ENCODE measurements around the gene MGAT5.
A peak's percentile ranks its signal among the peaks of the same experiment; 100 is the strongest.

Gene MGAT5

DNA sequence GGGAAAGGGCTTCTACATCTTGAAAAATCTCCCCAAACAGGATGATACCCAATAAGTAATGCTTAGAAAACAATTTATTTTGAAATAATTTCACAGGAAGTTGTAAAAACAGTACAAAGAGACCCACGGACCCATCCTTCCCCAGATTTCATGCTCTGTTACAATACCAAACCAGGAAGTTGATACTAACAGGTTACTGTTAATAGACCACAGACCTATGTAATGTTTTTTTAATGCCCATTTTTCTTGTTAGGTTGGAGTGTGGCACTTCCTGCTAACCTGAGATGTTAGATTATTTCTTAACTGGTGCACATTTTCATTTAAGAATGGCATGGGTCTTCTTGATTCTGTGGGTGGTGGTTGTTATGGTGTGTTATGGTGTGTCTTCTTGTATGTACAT is 21.4 kb upstream of the MGAT5 start:
- DNase-seq = peak in 3 of 6 experiments; percentile 24 to 56 (median 36)

DNA sequence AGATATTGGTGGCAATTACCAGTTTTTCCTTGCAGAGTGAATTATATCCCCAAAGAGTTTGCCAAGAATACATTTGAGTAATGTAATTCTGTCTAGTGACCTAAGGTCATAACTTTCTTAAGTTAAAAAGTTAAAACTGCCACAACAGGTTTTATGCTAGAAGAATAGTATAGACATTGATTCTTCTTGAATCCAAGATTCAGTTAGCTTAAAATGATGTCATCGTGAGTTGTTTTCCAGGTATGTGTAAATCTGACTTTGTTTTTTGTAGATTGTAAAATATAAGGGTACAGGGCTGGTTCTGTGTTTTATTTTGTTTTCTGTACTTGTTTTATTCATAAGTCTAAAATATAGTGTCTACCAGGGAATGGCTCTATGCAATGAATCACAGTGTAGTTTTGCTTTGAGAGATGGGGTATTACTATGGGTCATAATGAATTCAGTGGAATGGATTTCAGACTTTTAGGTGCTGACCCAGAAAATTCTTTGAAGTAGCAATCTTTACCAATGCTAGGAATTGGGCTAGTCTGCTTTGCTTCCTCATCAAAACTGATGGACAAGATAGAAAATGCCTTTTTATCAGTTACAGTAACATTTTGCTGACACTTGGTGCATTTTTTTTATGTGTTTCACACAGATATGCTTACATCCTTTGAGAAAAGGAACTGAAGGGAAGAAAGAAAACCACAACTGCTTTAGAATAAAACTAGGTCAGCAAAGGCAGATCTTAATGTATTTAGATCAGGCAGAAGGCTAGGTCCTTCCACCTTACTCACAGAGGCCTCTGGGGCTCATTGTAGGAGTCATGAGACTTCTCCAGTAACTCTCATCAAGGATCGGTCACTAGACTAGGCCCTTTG is 20.8 kb upstream of the MGAT5 start:
- peak in 3 of 6 experiments; percentile 46 to 61 (median 61) for DNase-seq

GRCh38 chr2:134233728-134234136 is 20.1 kb upstream of the MGAT5 start:
- DNase-seq = no peak

- no peak for DNase-seq
These were observed 19.3 kb upstream of the MGAT5 start for GRCh38 chr2:134234535-134234934.

GRCh38 chr2:134235510-134236144 is 18.2 kb upstream of the MGAT5 start:
- no peak for DNase-seq

- DNase-seq = no peak
These were observed 15.5 kb upstream of the MGAT5 start for GRCh38 chr2:134238371-134238770.

DNA sequence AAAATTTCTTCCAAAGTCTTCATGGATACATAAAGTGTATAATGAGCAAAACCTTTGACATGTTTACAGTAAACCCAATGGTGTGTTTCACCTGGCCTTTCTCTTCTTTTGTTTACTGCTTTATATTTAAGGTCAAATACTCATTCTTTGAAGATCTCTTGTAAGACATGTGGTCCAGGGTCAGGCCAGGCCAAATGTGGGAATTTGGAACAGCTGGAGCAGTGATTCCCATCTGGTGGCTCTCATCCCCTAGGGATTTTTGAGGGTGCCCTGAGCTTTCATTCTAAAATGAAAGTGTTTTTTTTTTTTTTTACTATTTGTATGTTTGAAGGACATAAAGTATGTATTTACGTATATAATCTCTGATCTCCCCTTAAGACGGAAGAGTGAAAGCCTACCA is 13.8 kb upstream of the MGAT5 start:
- DNase-seq = no peak

- DNase-seq = no peak
These were observed 12.0 kb upstream of the MGAT5 start for GRCh38 chr2:134241911-134242310.

DNA sequence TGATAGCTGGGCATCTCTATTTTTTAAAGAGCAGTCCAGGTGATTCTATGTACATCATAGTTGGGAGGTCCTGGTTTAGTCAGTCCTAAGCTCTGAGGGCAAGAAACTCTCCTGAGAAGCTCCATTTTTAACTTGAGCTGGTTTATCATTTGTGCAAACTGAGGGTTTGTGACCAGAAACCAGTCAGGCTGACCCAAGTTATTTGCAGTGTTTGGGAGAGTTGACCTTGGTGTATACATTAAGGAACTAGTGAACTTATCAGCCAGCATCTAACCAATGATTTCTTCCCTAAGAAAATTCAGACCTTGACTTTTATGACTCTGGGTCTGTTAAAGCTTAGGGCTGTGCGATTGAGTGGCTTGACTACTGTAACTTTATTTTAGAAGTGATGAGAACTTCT is 10.6 kb upstream of the MGAT5 start:
- DNase-seq = no peak

GRCh38 chr2:134244086-134244485 is 9.8 kb upstream of the MGAT5 start:
- peak in 1 of 6 experiments; percentile 22 for DNase-seq

GRCh38 chr2:134244587-134244986 is 9.3 kb upstream of the MGAT5 start:
- no peak for DNase-seq

GRCh38 chr2:134245340-134245984 is 8.4 kb upstream of the MGAT5 start:
- DNase-seq = peak; percentile 39 to 71 (median 54)

GRCh38 chr2:134246154-134246874 is 7.6 kb upstream of the MGAT5 start:
- DNase-seq = no peak

DNA sequence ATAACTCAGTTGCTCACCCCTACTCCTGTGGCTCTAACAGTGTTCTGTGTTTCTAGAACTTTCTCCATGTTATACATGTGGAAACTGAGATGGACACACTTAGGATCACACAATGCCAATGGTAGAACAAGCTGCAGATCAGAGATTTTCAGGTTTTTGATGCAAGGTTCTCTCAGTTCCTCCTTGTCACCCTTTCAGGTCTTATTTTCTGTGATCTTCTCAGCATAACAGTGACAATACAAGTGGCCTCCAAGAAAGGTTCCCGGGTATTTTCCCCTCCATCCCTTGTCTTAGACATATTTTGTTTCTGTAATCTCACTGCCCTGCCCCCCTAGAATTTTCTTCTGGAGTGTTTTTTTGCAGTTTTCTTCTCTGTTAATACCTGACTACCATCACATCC is 6.2 kb upstream of the MGAT5 start:
- DNase-seq = no peak

- no peak for DNase-seq
These were observed 5.0 kb upstream of the MGAT5 start for GRCh38 chr2:134248913-134249312.

DNA sequence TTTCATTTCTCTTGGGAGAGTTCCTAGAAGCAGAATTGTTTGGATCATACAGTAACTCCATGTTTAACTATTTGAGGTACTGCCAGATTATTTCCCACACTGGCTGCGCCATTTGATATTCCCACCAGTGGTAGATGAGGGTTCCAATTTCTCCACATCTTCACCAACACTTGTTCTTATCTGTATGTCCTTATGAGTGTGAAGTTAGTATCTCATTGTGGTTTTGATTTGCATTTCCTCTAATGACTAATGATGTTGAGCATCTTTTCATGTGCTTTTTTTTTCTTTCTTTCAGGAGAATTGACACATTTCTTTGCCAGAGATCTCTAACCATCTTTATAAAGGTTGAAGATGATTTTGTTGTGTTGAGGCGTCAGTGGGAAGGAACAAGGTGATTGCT is 4.1 kb upstream of the MGAT5 start:
- no peak for DNase-seq

DNA sequence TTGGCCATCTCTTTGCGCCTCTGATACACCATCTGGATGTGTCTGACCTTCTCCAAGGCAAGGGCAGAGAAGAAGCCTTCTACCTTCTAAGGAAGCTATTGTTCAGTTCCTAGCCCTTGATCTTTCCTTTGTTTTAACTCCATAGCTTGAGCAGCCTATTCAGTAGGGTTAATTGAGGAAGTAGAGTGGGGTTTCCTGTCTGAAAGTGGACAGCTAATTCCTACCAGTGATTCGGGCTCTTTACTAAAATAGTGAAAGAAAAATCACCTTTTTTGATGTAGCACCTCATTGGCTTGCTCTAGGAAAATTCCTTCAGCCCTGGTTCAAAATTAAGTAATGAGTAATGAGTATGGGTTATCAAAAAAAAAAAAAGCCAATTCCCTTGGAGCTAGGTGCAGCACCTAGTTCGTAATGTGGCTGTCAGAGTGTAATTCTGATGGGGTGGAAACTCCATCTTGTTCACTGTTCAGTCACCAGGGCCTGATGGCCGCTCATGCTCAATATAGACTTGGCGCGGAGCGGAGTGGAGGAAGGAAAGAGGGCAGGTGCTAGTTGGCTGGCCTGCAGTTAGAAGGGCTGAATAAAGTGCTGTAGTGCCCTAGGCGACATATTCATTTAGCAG is 2.9 kb upstream of the MGAT5 start:
- DNase-seq = no peak

GRCh38 chr2:134252092-134252750 is 1.7 kb upstream of the MGAT5 start:
- no peak for DNase-seq

GRCh38 chr2:134253117-134253704 is 661 bp upstream of the MGAT5 start:
- DNase-seq = no peak

GRCh38 chr2:134254824-134255223 is 952 bp downstream of the MGAT5 start:
- DNase-seq = no peak

GRCh38 chr2:134256956-134257355 is 3.1 kb downstream of the MGAT5 start:
- DNase-seq = no peak

- DNase-seq = no peak
These were observed 3.6 kb downstream of the MGAT5 start for GRCh38 chr2:134257509-134257908.
